ENCODE measurements around the gene ZFYVE28.

- no peak for TF ChIP-seq ATF3 (IDR thresholded peaks at IDR 0.05)
- TF ChIP-seq POLR2A (IDR thresholded peaks at IDR 0.05; ENCODE audit: borderline replicate concordance, extremely low read depth, insufficient read depth, insufficient read length) = no peak
- no peak for TF ChIP-seq POLR2AphosphoS5 (IDR thresholded peaks at IDR 0.05; ENCODE audit: low read depth, low read length)
- TF ChIP-seq MAX (IDR thresholded peaks at IDR 0.05) = no peak
- no peak for TF ChIP-seq CTCF (IDR thresholded peaks at IDR 0.05 in 2 of 3, conservative IDR thresholded peaks at IDR 0.05 in 1 of 3; ENCODE audit: borderline replicate concordance in 1 of 3, insufficient read depth in 1 of 3, low read depth in 2 of 3, low read length in 2 of 3)
- TF ChIP-seq EZH2 (IDR thresholded peaks at IDR 0.05) = no peak
- TF ChIP-seq SIN3A (IDR thresholded peaks at IDR 0.05; ENCODE audit: low read depth) = no peak
- no peak for TF ChIP-seq REST (IDR thresholded peaks at IDR 0.05; ENCODE audit: low read depth)
- TF ChIP-seq RAD21 (IDR thresholded peaks at IDR 0.05; ENCODE audit: low read depth) = no peak
- no peak for TF ChIP-seq YY1 (IDR thresholded peaks at IDR 0.05; ENCODE audit: extremely low read depth, insufficient replicate concordance, low read depth, low read length)
Measured at GRCh38 chr4:2354760-2355159, 63.7 kb downstream of the ZFYVE28 start.

Measured in HCT116 (cell line).